Measurements from ENCODE around the gene PARP8. TPM values are rescaled to one million over a fixed set of nuclear protein-coding genes. Genes with fewer than 3 reads are reported as not detected.
A peak's percentile ranks its signal among the peaks of the same experiment; 100 is the strongest.

Gene PARP8
- total RNA-seq, 1 donor from 2014 or later, result 23.3 TPM

DNA sequence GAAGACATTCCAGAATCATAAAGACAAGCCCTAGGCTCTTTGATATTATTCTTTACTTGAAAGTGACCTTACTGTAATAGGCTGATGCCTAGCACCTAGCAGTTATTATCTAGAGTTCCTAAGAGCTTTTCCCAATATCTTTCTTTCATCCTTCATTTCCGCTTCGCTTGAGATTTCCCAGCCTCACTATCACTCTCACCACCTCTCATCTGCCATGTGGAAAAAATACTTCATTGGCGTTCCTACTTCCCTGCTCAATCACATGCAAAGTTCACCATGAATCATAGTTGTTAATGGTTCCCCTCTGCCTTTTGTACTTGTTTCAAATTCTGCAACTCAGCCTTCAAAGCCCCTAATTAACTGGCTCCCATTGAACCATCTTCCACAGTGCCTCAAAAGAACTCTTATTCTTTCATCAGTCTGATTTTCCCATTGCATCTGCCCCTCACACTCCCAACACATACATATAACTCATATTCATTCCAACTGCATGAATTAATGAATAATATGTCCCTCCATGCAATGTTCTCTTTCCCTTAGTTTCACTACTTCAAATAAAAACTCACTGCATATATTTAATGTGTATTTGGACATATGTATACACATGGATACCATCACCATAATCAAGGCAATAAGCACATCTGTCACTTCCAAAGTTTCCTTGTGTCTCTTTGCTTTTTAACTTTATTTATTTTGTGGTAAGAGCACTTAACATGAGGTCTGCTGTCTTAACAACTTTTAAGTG, 221.6 kb downstream of the PARP8 start:
- H3K27me3 Mint-ChIP-seq (ENCODE audit: low read depth), result peaks cover 18% of the 10 kb centered on the region
- no peak overlapping the region for H3K4me3 Mint-ChIP-seq (ENCODE audit: unreplicated experiment)
- DNase-seq (ENCODE audit: low spot score), result no peak
- H3K36me3 Mint-ChIP-seq (ENCODE audit: low read depth), result no peaks in the 10 kb centered on the region
- H3K27ac Mint-ChIP-seq (ENCODE audit: unreplicated experiment), result no peak overlapping the region
- TF ChIP-seq, protein P1, sequence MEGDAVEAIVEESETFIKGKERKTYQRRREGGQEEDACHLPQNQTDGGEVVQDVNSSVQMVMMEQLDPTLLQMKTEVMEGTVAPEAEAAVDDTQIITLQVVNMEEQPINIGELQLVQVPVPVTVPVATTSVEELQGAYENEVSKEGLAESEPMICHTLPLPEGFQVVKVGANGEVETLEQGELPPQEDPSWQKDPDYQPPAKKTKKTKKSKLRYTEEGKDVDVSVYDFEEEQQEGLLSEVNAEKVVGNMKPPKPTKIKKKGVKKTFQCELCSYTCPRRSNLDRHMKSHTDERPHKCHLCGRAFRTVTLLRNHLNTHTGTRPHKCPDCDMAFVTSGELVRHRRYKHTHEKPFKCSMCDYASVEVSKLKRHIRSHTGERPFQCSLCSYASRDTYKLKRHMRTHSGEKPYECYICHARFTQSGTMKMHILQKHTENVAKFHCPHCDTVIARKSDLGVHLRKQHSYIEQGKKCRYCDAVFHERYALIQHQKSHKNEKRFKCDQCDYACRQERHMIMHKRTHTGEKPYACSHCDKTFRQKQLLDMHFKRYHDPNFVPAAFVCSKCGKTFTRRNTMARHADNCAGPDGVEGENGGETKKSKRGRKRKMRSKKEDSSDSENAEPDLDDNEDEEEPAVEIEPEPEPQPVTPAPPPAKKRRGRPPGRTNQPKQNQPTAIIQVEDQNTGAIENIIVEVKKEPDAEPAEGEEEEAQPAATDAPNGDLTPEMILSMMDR (IDR thresholded peaks at IDR 0.05), result no peak
- H3K4me1 Mint-ChIP-seq (ENCODE audit: low read depth), result peaks cover 3% of the 10 kb centered on the region
- no peaks in the 10 kb centered on the region for H3K9me3 Mint-ChIP-seq (ENCODE audit: low read depth)

DNA sequence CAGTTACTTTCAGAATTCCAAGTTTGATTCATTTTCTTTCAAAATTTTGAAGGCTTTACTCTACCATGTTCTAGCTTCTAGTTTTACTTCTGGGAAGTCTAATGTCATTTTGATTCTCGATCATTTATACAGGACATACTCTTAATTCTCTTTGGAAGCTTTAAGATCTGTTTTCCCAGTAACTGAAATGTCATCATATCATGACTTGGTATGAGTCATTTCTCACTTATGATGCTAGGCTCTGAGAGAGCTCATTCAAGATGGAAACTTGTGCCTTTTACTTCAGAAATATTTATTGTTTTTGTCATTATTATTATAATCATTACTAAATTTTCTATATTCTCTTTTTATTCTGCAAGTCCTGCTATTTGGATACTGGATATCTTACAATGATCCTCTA, 222.3 kb downstream of the PARP8 start:
- DNase-seq (ENCODE audit: low spot score), result no peak
- H3K27ac Mint-ChIP-seq (ENCODE audit: unreplicated experiment), result no peak overlapping the region
- H3K4me3 Mint-ChIP-seq (ENCODE audit: unreplicated experiment), result no peak overlapping the region
- peaks cover 18% of the 10 kb centered on the region for H3K27me3 Mint-ChIP-seq (ENCODE audit: low read depth)
- H3K4me1 Mint-ChIP-seq (ENCODE audit: low read depth), result peaks cover 3% of the 10 kb centered on the region
- no peaks in the 10 kb centered on the region for H3K9me3 Mint-ChIP-seq (ENCODE audit: low read depth)
- TF ChIP-seq, protein P1 (IDR thresholded peaks at IDR 0.05), result no peak
- H3K36me3 Mint-ChIP-seq (ENCODE audit: low read depth), result no peaks in the 10 kb centered on the region

DNA sequence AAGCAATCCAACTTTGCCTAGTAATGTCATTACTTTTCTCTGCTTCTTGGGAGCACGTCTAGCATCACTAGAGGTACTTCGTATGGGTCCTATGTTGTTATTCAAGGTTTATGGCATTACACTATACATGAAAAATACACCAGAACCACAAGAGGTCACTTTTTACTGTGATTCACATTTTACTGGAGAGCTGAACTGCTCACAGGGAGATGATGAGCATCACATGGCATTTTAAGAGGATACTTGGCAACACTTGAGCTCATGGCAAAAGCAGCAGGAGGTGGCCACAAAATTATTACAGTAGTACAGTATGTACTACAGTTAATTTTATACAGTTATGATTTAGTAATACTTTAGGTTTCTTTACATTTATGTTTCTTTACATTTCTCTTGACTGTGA, 223.4 kb downstream of the PARP8 start:
- TF ChIP-seq, protein P1 (IDR thresholded peaks at IDR 0.05), result peak; percentile 42
- no peaks in the 10 kb centered on the region for H3K36me3 Mint-ChIP-seq (ENCODE audit: low read depth)
- H3K9me3 Mint-ChIP-seq (ENCODE audit: low read depth), result no peaks in the 10 kb centered on the region
- H3K27me3 Mint-ChIP-seq (ENCODE audit: low read depth), result peaks cover 17% of the 10 kb centered on the region
- no peak overlapping the region for H3K27ac Mint-ChIP-seq (ENCODE audit: unreplicated experiment)
- no peak for DNase-seq (ENCODE audit: low spot score)
- no peak overlapping the region for H3K4me3 Mint-ChIP-seq (ENCODE audit: unreplicated experiment)
- peaks cover 3% of the 10 kb centered on the region for H3K4me1 Mint-ChIP-seq (ENCODE audit: low read depth)

Other genes starting within 250 kb of the PARP8 start
- 5.7 to 11.5 TPM (median 7.8 TPM) in 3 replicates for gene EMB, start 225.3 kb upstream of the PARP8 start, total RNA-seq

Data from chondrocyte (in vitro differentiated cells).